Left forelimb (tissue), 1 donor: ENCODE measurements around the gene ZMYND8.
"Not testable (repeated sequence)": the region's sequence is repeated elsewhere in the genome, so short reads cannot be mapped to it uniquely, and the experiment has no call there.

Experiments
- DNase-seq: peaks from one replicate; pipeline ENCODE4 v3.0.0-alpha.2; 2018; ENCODE audit warnings: low spot score

Gene ZMYND8

GRCh38 chr20:47370850-47371782 is 14.6 kb upstream of the ZMYND8 start:
- DNase-seq: no peak

GRCh38 chr20:47370214-47370613 is 13.7 kb upstream of the ZMYND8 start:
- no peak for DNase-seq

- DNase-seq: no peak
Measured at GRCh38 chr20:47368301-47368700, 11.8 kb upstream of the ZMYND8 start.

- not testable (repeated sequence) for DNase-seq
Measured at GRCh38 chr20:47366301-47366700, 9.8 kb upstream of the ZMYND8 start.

GRCh38 chr20:47365023-47365764 is 8.7 kb upstream of the ZMYND8 start:
- DNase-seq: no peak

- no peak for DNase-seq
Measured at GRCh38 chr20:47362361-47363219, 6.1 kb upstream of the ZMYND8 start.

- no peak for DNase-seq
Measured at GRCh38 chr20:47361057-47361915, 4.8 kb upstream of the ZMYND8 start.

GRCh38 chr20:47360297-47361056 is 4.0 kb upstream of the ZMYND8 start:
- peak; percentile 82 for DNase-seq

GRCh38 chr20:47359530-47360296 is 3.2 kb upstream of the ZMYND8 start:
- no peak for DNase-seq

- DNase-seq: peak; percentile 76
Measured at GRCh38 chr20:47358672-47359529, 2.4 kb upstream of the ZMYND8 start.

GRCh38 chr20:47358039-47358671 is 1.7 kb upstream of the ZMYND8 start:
- DNase-seq: no peak

- DNase-seq: peak; percentile 79
Measured at GRCh38 chr20:47357296-47358038, 968 bp upstream of the ZMYND8 start.

- DNase-seq: no peak
Measured at GRCh38 chr20:47356220-47356525, 326 bp downstream of the ZMYND8 start.

GRCh38 chr20:47355489-47356219 is 845 bp downstream of the ZMYND8 start:
- DNase-seq: no peak

- no peak for DNase-seq
Measured at GRCh38 chr20:47354714-47355488, 1.6 kb downstream of the ZMYND8 start.

- no peak for DNase-seq
Measured at GRCh38 chr20:47354464-47354713, 2.1 kb downstream of the ZMYND8 start.
